ENCODE measurements around the gene TGFBR3. TPM values are rescaled to one million over a fixed set of nuclear protein-coding genes. Genes with fewer than 3 reads are reported as not detected.

Gene TGFBR3
- total RNA-seq, 1 donor: 32.2 TPM

DNA sequence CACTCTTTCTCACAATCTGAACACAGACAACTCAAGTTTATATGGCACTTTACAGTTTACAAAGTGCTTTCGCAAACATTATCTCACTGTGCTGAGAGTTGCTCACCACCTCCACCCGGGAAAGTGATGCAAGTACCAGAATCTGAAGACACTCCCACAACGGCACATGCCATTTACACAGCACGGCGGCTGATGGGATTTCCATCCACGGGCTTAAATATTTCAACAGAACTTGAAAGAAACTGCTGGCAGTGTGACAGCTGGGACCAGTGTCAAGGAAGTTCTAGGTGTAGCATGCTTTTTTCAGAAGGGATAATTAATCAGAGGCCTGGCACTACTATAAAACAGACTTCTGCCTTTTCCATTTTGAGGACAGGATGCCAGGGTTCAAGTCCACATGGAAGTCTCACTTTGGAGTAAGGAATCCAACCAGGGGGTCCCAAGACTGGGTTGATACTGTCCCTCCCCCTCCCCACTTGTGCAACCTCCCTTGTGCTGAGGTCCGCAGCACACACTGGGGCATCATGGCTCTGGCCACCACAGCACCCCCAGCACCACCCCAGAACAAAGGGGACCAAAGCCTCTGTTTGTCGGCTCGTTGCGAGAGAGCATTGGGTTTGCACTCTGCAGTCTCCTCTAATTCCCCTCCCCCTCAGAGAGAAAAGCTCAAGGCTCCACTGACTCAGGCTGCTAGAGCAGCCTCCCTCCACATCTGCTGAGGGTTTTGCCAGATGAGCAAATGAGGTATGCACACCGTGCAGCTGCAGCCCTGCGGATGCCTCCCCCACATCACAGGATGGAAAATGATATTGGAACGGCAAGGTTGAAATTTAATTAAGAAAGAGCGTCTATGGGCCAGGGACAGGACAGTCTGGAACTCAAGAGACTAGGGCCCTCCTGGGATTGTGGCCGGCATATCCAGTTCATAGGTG is 154.9 kb downstream of the TGFBR3 start:
- Histone ChIP-seq H3K27ac (ENCODE audit: low read depth, low read length) (peak overlapping the region; percentile 85), H2AFZ (ENCODE audit: low read length) (no peak overlapping the region), H3K79me2 (ENCODE audit: insufficient read depth, low read length) (no peaks in the 10 kb centered on the region), H3K4me2 (ENCODE audit: insufficient read depth, low read length) (peak overlapping the region; percentile 49), H3K36me3 (ENCODE audit: insufficient read depth, low read length) (no peaks in the 10 kb centered on the region), H3K4me3 (ENCODE audit: insufficient read depth, low read length) (no peak overlapping the region), H3K9me3 (ENCODE audit: low read depth, low read length) (no peaks in the 10 kb centered on the region), H3K27me3 (ENCODE audit: insufficient read depth, low read length) (no peaks in the 10 kb centered on the region), H3K4me1 (ENCODE audit: insufficient read depth, low read length) (peaks cover 42% of the 10 kb centered on the region), H4K20me1 (ENCODE audit: insufficient read depth, low read length) (peaks cover 5% of the 10 kb centered on the region)
- DNase-seq (ENCODE audit: insufficient read length, low spot score, missing footprints): peak; percentile 52
- TF ChIP-seq, protein P1, sequence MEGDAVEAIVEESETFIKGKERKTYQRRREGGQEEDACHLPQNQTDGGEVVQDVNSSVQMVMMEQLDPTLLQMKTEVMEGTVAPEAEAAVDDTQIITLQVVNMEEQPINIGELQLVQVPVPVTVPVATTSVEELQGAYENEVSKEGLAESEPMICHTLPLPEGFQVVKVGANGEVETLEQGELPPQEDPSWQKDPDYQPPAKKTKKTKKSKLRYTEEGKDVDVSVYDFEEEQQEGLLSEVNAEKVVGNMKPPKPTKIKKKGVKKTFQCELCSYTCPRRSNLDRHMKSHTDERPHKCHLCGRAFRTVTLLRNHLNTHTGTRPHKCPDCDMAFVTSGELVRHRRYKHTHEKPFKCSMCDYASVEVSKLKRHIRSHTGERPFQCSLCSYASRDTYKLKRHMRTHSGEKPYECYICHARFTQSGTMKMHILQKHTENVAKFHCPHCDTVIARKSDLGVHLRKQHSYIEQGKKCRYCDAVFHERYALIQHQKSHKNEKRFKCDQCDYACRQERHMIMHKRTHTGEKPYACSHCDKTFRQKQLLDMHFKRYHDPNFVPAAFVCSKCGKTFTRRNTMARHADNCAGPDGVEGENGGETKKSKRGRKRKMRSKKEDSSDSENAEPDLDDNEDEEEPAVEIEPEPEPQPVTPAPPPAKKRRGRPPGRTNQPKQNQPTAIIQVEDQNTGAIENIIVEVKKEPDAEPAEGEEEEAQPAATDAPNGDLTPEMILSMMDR (IDR thresholded peaks at IDR 0.05; ENCODE audit: extremely low read depth, low read depth, low read length): no peak

DNA sequence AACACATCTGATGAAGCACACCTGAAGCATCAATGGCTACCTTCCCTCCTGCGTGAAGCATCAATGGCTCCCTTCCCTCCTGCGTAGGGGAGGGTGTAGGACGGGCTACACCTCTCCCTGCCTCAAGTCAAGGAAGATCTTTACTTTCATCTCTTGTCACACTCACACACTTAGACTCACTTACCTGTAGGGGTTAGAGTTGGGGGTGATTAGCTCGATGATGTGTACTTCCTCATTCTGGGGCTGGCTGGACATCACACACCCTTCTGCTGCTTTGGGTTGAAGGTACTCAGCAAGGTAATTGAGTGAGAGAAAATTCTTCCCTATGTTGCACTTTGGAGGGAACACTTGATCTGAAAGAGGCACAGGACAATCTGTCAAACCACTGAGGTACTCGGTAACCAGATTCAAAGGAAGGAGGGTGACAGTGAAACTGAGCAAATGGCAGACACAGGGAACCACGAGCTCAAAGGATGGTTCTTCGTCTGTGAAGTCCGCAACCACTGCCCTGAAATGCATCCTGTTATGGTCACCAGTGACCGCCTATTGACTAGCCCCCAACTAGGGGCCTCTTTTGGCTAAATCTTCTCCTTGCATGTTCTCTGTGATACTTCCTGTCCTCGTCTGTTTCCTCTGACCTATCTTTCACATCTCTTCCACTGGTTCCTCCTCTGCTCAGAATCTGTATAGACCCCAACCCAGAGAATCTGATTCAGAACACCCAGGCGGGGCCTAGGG is 156.2 kb downstream of the TGFBR3 start:
- DNase-seq (ENCODE audit: insufficient read length, low spot score, missing footprints): no peak
- Histone ChIP-seq H3K9me3 (ENCODE audit: low read depth, low read length) (no peaks in the 10 kb centered on the region), H3K4me1 (ENCODE audit: insufficient read depth, low read length) (peaks cover 49% of the 10 kb centered on the region), H3K79me2 (ENCODE audit: insufficient read depth, low read length) (no peaks in the 10 kb centered on the region), H3K27me3 (ENCODE audit: insufficient read depth, low read length) (no peaks in the 10 kb centered on the region), H3K27ac (ENCODE audit: low read depth, low read length) (no peak overlapping the region), H4K20me1 (ENCODE audit: insufficient read depth, low read length) (peaks cover 5% of the 10 kb centered on the region), H3K4me3 (ENCODE audit: insufficient read depth, low read length) (no peak overlapping the region), H2AFZ (ENCODE audit: low read length) (no peak overlapping the region), H3K4me2 (ENCODE audit: insufficient read depth, low read length) (no peak overlapping the region), H3K36me3 (ENCODE audit: insufficient read depth, low read length) (no peaks in the 10 kb centered on the region)
- TF ChIP-seq, protein P1 (IDR thresholded peaks at IDR 0.05; ENCODE audit: extremely low read depth, low read depth, low read length): no peak

DNA sequence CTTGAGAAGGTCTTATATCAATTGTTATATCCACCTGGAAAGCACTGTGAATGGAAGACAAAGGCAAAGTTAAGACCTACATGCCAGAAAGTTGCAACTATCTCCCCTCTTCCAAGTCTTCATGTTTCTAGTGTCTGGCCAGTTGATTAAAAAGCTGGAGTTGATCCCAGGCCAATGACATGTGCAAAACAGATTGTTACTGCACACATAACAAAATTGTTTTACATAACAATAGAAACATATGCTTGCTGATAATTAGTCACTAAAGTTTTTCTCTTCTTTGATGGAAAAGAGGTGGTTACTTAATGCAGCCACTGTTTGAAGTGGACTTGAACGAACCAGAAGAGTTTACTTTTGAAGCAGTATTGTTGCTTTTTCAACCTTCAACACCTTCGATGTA is 158.2 kb downstream of the TGFBR3 start:
- H3K4me1 ChIP-seq (ENCODE audit: insufficient read depth, low read length): peaks cover 43% of the 10 kb centered on the region
- TF ChIP-seq, protein P1 (IDR thresholded peaks at IDR 0.05; ENCODE audit: extremely low read depth, low read depth, low read length): no peak
- H3K27me3 ChIP-seq (ENCODE audit: insufficient read depth, low read length): no peaks in the 10 kb centered on the region
- no peaks in the 10 kb centered on the region for H3K9me3 ChIP-seq (ENCODE audit: low read depth, low read length)
- no peaks in the 10 kb centered on the region for H3K36me3 ChIP-seq (ENCODE audit: insufficient read depth, low read length)
- no peaks in the 10 kb centered on the region for H3K79me2 ChIP-seq (ENCODE audit: insufficient read depth, low read length)
- H3K27ac ChIP-seq (ENCODE audit: low read depth, low read length): no peak overlapping the region
- DNase-seq (ENCODE audit: insufficient read length, low spot score, missing footprints): no peak
- no peak overlapping the region for H3K4me2 ChIP-seq (ENCODE audit: insufficient read depth, low read length)
- H3K4me3 ChIP-seq (ENCODE audit: insufficient read depth, low read length): no peak overlapping the region
- H2AFZ ChIP-seq (ENCODE audit: low read length): no peak overlapping the region
- peaks cover 5% of the 10 kb centered on the region for H4K20me1 ChIP-seq (ENCODE audit: insufficient read depth, low read length)
